Right lobe of liver (tissue), 4 donors: ENCODE results near the gene MACROD2.

Experiments used
- POLR2A ChIP-seq: fragments of 450-650 bp; IDR thresholded peaks from one replicate; pipeline ENCODE4 v1.6.1; 2017; ENCODE audit warnings: antibody characterized with exemption, mild to moderate bottlenecking
- TF ChIP-seq, protein P1 (sequence below), 4 donors: fragments of 200-600 bp in 3 of 4; fragments of 450-650 bp in 1 of 4; IDR thresholded peaks; one replicate each; pipeline versions ENCODE4 v1.5.1 to v1.8.0; 2016 to 2022; ENCODE audit warnings: antibody characterized with exemption in 4 of 4, mild to moderate bottlenecking in 2 of 4
- donor health status: DM: no; HTN: no; CAD: no.
- donor health status: DM: no; HTN: no; CAD: no.
- donor health status: DM: no; HTN: yes; CAD: no.

DNA sequence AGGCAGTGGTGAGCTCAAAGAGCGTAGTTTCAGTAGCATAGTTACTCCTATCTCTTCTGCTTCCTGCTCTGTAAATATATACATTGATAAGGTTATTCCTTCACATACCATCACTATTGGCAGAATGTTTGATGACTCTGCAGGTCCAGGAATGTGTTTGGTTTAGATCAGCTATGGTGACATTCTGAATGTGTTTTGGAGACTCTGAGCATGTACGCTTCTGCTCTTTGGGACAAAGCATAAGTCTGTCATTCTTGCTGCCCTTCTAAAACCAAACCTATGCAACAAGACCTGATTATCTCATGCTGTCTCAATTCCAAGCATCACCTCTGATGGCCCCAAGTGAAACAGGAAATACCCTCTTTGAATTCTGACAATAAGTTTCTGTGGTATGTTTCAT is 1503.6 kb downstream of the MACROD2 start:
- no peak for TF ChIP-seq POLR2A
- TF ChIP-seq, protein P1, sequence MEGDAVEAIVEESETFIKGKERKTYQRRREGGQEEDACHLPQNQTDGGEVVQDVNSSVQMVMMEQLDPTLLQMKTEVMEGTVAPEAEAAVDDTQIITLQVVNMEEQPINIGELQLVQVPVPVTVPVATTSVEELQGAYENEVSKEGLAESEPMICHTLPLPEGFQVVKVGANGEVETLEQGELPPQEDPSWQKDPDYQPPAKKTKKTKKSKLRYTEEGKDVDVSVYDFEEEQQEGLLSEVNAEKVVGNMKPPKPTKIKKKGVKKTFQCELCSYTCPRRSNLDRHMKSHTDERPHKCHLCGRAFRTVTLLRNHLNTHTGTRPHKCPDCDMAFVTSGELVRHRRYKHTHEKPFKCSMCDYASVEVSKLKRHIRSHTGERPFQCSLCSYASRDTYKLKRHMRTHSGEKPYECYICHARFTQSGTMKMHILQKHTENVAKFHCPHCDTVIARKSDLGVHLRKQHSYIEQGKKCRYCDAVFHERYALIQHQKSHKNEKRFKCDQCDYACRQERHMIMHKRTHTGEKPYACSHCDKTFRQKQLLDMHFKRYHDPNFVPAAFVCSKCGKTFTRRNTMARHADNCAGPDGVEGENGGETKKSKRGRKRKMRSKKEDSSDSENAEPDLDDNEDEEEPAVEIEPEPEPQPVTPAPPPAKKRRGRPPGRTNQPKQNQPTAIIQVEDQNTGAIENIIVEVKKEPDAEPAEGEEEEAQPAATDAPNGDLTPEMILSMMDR (IDR thresholded peaks at IDR 0.05) = no peak
